ENCODE measurements around the gene FBLN5.

Gene FBLN5

DNA sequence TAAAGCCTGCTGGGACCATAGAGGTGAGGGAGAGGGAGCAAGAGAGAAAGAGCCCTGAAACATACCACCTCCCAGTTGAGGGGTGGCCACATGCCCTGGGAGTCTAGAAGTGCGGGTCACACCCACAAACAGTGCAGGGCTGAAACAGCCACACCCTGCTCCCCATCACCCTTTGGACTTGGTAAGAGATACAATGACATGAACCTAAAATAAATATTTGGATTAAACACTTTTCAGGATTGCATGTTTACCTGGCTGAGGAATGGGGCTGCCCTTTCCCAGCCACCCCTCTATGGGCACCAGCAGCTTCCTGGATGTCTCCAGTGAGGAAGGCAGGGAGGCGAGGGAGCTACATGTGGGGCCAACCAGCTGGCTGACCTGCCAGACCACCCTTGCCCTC lies 41.1 kb downstream of the FBLN5 start:
- Histone ChIP-seq H3K27ac (no peak overlapping the region), H3K9ac (ENCODE audit: insufficient read length) (no peak overlapping the region), H3K9me3 (ENCODE audit: low read depth, low read length) (no peaks in the 10 kb centered on the region), H3K4me3 (no peak overlapping the region), H3K36me3 (ENCODE audit: insufficient read depth, low read length) (no peaks in the 10 kb centered on the region)
- no peak for DNase-seq (ENCODE audit: low read depth, low spot score)
- TF ChIP-seq EZH2 (IDR thresholded peaks at IDR 0.05), result no peak
- no peak for TF ChIP-seq POLR2AphosphoS5 (IDR thresholded peaks at IDR 0.05; ENCODE audit: borderline replicate concordance, low read depth, low read length)

GRCh38 chr14:91904956-91905645 lies 42.4 kb downstream of the FBLN5 start:
- no peak overlapping the region for H3K4me3 ChIP-seq
- no peaks in the 10 kb centered on the region for H3K9me3 ChIP-seq (ENCODE audit: low read depth, low read length)
- no peaks in the 10 kb centered on the region for H3K36me3 ChIP-seq (ENCODE audit: insufficient read depth, low read length)
- DNase-seq (ENCODE audit: low read depth, low spot score), result no peak
- no peak overlapping the region for H3K27ac ChIP-seq
- TF ChIP-seq EZH2 (IDR thresholded peaks at IDR 0.05), result no peak
- no peak for TF ChIP-seq FOXP2 (optimal IDR thresholded peaks at IDR 0.05; ENCODE audit: control extremely low read depth, extremely low read length, insufficient read depth)
- no peak for TF ChIP-seq POLR2AphosphoS5 (IDR thresholded peaks at IDR 0.05; ENCODE audit: borderline replicate concordance, low read depth, low read length)
- H3K9ac ChIP-seq (ENCODE audit: insufficient read length), result no peak overlapping the region

GRCh38 chr14:91904483-91904882 lies 43.0 kb downstream of the FBLN5 start:
- Histone ChIP-seq H3K36me3 (ENCODE audit: insufficient read depth, low read length) (no peaks in the 10 kb centered on the region), H3K9ac (ENCODE audit: insufficient read length) (no peak overlapping the region), H3K27ac (no peak overlapping the region), H3K4me3 (no peak overlapping the region), H3K9me3 (ENCODE audit: low read depth, low read length) (no peaks in the 10 kb centered on the region)
- TF ChIP-seq FOXP2 (optimal IDR thresholded peaks at IDR 0.05; ENCODE audit: control extremely low read depth, extremely low read length, insufficient read depth) (no peak), EZH2 (IDR thresholded peaks at IDR 0.05) (no peak), POLR2AphosphoS5 (IDR thresholded peaks at IDR 0.05; ENCODE audit: borderline replicate concordance, low read depth, low read length) (no peak)
- no peak for DNase-seq (ENCODE audit: low read depth, low spot score)

DNA sequence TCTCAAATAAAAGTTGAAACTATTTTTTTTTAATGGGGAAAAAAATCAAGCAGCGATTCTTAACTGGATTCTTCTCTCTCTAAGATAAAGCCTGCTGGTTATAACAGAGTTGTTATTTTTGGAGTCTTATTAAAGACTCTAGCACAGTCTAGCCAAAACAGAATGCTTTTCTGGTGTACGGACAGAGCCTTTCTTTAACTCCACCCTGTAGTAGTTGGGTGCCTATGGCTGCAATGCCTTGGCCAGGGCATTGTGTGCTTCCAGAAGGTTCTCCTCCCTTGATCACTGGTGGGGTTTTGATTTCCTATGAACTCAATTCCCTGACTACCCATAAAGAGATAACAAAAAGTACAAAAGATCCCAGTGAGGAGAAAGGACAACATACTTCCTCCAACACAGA lies 44.4 kb downstream of the FBLN5 start:
- Histone ChIP-seq H3K27ac (no peak overlapping the region), H3K4me3 (no peak overlapping the region), H3K9me3 (ENCODE audit: low read depth, low read length) (no peaks in the 10 kb centered on the region), H3K9ac (ENCODE audit: insufficient read length) (no peak overlapping the region), H3K36me3 (ENCODE audit: insufficient read depth, low read length) (no peaks in the 10 kb centered on the region)
- no peak for DNase-seq (ENCODE audit: low read depth, low spot score)
- no peak for TF ChIP-seq FOXP2 (optimal IDR thresholded peaks at IDR 0.05; ENCODE audit: control extremely low read depth, extremely low read length, insufficient read depth)
- no peak for TF ChIP-seq POLR2AphosphoS5 (IDR thresholded peaks at IDR 0.05; ENCODE audit: borderline replicate concordance, low read depth, low read length)
- TF ChIP-seq EZH2 (IDR thresholded peaks at IDR 0.05), result no peak

DNA sequence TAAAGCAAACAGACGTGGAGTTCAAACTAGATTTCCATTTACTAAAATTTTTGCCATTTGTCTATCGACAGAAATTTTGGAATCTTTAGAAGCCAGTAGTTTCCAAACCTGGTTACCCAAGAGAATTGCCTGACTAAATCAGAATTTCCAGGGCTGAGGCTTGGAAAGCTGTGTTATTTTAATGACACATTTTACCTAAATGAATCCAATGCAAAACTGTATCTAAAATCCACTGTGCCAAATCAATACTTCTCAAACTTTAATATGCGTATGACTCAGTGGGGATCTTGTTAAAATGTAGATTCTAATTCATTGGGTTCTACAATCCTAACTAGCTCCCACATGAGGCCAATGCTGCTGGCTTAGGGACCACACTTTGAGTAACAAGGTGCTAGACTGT lies 45.2 kb downstream of the FBLN5 start:
- no peak overlapping the region for H3K9ac ChIP-seq (ENCODE audit: insufficient read length)
- H3K9me3 ChIP-seq (ENCODE audit: low read depth, low read length), result no peaks in the 10 kb centered on the region
- no peak for DNase-seq (ENCODE audit: low read depth, low spot score)
- TF ChIP-seq POLR2AphosphoS5 (IDR thresholded peaks at IDR 0.05; ENCODE audit: borderline replicate concordance, low read depth, low read length), result no peak
- no peak for TF ChIP-seq FOXP2 (optimal IDR thresholded peaks at IDR 0.05; ENCODE audit: control extremely low read depth, extremely low read length, insufficient read depth)
- TF ChIP-seq EZH2 (IDR thresholded peaks at IDR 0.05), result no peak
- no peak overlapping the region for H3K4me3 ChIP-seq
- H3K27ac ChIP-seq, result no peak overlapping the region
- no peaks in the 10 kb centered on the region for H3K36me3 ChIP-seq (ENCODE audit: insufficient read depth, low read length)

- TF ChIP-seq POLR2AphosphoS5 (IDR thresholded peaks at IDR 0.05; ENCODE audit: borderline replicate concordance, low read depth, low read length), result no peak
- TF ChIP-seq FOXP2 (optimal IDR thresholded peaks at IDR 0.05; ENCODE audit: control extremely low read depth, extremely low read length, insufficient read depth), result no peak
- TF ChIP-seq EZH2 (IDR thresholded peaks at IDR 0.05), result no peak
- H3K27ac ChIP-seq, result no peak overlapping the region
- no peaks in the 10 kb centered on the region for H3K36me3 ChIP-seq (ENCODE audit: insufficient read depth, low read length)
- no peaks in the 10 kb centered on the region for H3K9me3 ChIP-seq (ENCODE audit: low read depth, low read length)
- DNase-seq (ENCODE audit: low read depth, low spot score), result no peak
- no peak overlapping the region for H3K4me3 ChIP-seq
- no peak overlapping the region for H3K9ac ChIP-seq (ENCODE audit: insufficient read length)
Measured at GRCh38 chr14:91901449-91902226, 45.9 kb downstream of the FBLN5 start.

GRCh38 chr14:91899806-91900205 lies 47.7 kb downstream of the FBLN5 start:
- Histone ChIP-seq H3K36me3 (ENCODE audit: insufficient read depth, low read length) (no peaks in the 10 kb centered on the region), H3K9ac (ENCODE audit: insufficient read length) (no peak overlapping the region), H3K9me3 (ENCODE audit: low read depth, low read length) (no peaks in the 10 kb centered on the region), H3K4me3 (no peak overlapping the region), H3K27ac (no peak overlapping the region)
- TF ChIP-seq FOXP2 (optimal IDR thresholded peaks at IDR 0.05; ENCODE audit: control extremely low read depth, extremely low read length, insufficient read depth), result no peak
- no peak for TF ChIP-seq POLR2AphosphoS5 (IDR thresholded peaks at IDR 0.05; ENCODE audit: borderline replicate concordance, low read depth, low read length)
- TF ChIP-seq EZH2 (IDR thresholded peaks at IDR 0.05), result no peak
- DNase-seq (ENCODE audit: low read depth, low spot score), result no peak

GRCh38 chr14:91899213-91899612 lies 48.3 kb downstream of the FBLN5 start:
- no peaks in the 10 kb centered on the region for H3K36me3 ChIP-seq (ENCODE audit: insufficient read depth, low read length)
- DNase-seq (ENCODE audit: low read depth, low spot score), result no peak
- H3K9ac ChIP-seq (ENCODE audit: insufficient read length), result no peak overlapping the region
- H3K4me3 ChIP-seq, result no peak overlapping the region
- H3K27ac ChIP-seq, result no peak overlapping the region
- TF ChIP-seq POLR2AphosphoS5 (IDR thresholded peaks at IDR 0.05; ENCODE audit: borderline replicate concordance, low read depth, low read length) (no peak), FOXP2 (optimal IDR thresholded peaks at IDR 0.05; ENCODE audit: control extremely low read depth, extremely low read length, insufficient read depth) (no peak), EZH2 (IDR thresholded peaks at IDR 0.05) (no peak)
- H3K9me3 ChIP-seq (ENCODE audit: low read depth, low read length), result no peaks in the 10 kb centered on the region
